Liver (tissue), 9 donors: ENCODE data around the gene LAMB2. TPM values are rescaled to one million over a fixed set of nuclear protein-coding genes. Genes with fewer than 3 reads are reported as not detected.

Source experiments
- DNase-seq: peaks from one replicate; pipeline ENCODE4 v3.0.0-alpha.2; 2017; ENCODE audit warnings: low spot score
- H3K27ac ChIP-seq, 2 donors: one replicate each; pipeline ENCODE4 v1.7.0; 2013; ENCODE audit warnings: inconsistent platforms in 2 of 2, low read length in 2 of 2, control low read depth in 1 of 2, low read depth in 1 of 2, mild to moderate bottlenecking in 1 of 2
- H3K27me3 ChIP-seq, 4 donors: one replicate each; pipeline versions ENCODE4 v1.6.1 to v1.7.0; 2013; ENCODE audit warnings: low read length in 3 of 4, inconsistent platforms in 1 of 4, mild to moderate bottlenecking in 1 of 4, moderate library complexity in 1 of 4; ENCODE audit not compliant: control insufficient read depth in 4 of 4, insufficient read depth in 4 of 4
- H3K36me3 ChIP-seq, 4 donors: one replicate each; pipeline versions ENCODE4 v1.6.1 to v1.7.0; 2013; ENCODE audit warnings: low read length in 3 of 4, mild to moderate bottlenecking in 3 of 4, low read depth in 1 of 4, moderate library complexity in 1 of 4; ENCODE audit not compliant: control insufficient read depth in 4 of 4, insufficient read depth in 3 of 4
- H3K4me1 ChIP-seq, 4 donors: one replicate each; pipeline versions ENCODE4 v1.6.1 to v1.7.0; 2013; ENCODE audit warnings: low read length in 3 of 4, mild to moderate bottlenecking in 3 of 4, moderate library complexity in 1 of 4; ENCODE audit not compliant: control insufficient read depth in 4 of 4, insufficient read depth in 4 of 4
- H3K4me3 ChIP-seq, 3 donors: one replicate each; pipeline versions ENCODE4 v1.6.1 to v1.7.0; 2013; ENCODE audit warnings: low read length in 3 of 3, control low read depth in 1 of 3, low read depth in 1 of 3, mild to moderate bottlenecking in 1 of 3
- H3K9ac ChIP-seq, 2 donors: one replicate each; pipeline ENCODE4 v1.7.0; 2013; ENCODE audit warnings: low read length in 2 of 2, mild to moderate bottlenecking in 2 of 2, moderate library complexity in 2 of 2, control low read depth in 1 of 2, low read depth in 1 of 2
- H3K9me3 ChIP-seq, 4 donors: one replicate each; pipeline versions ENCODE4 v1.6.1 to v1.7.0; 2013; ENCODE audit warnings: low read length in 3 of 4; ENCODE audit not compliant: control insufficient read depth in 4 of 4
- CTCF ChIP-seq: fragments of 150-350 bp; IDR thresholded peaks from 2 replicates; pipeline ENCODE4 v1.5.1; 2017; ENCODE audit warnings: improper control_type of control experiment, low read depth, low read length; ENCODE audit not compliant: missing input control
- EGR1 ChIP-seq, 2 donors: IDR thresholded peaks; 2 replicates each; pipeline ENCODE4 v1.6.1; 2016 to 2018; ENCODE audit warnings: antibody characterized with exemption in 2 of 2, low read depth in 2 of 2
- FOXA1 ChIP-seq: IDR thresholded peaks from 2 replicates; pipeline ENCODE4 v1.6.1; 2016; ENCODE audit warnings: antibody characterized with exemption
- FOXA2 ChIP-seq: IDR thresholded peaks from 2 replicates; pipeline ENCODE4 v1.6.1; 2016; ENCODE audit warnings: antibody characterized with exemption
- GABPA ChIP-seq, 2 donors: IDR thresholded peaks in 1 of 2; conservative IDR thresholded peaks in 1 of 2; 2 replicates each; pipeline ENCODE4 v1.6.1; 2016; ENCODE audit warnings: antibody characterized with exemption in 2 of 2, mild to moderate bottlenecking in 1 of 2, moderate library complexity in 1 of 2
- HNF4A ChIP-seq, 2 donors: conservative IDR thresholded peaks; 2 replicates each; pipeline ENCODE4 v1.6.1; 2016; ENCODE audit warnings: antibody characterized with exemption in 2 of 2, mild to moderate bottlenecking in 2 of 2
- HNF4G ChIP-seq: IDR thresholded peaks from 2 replicates; pipeline ENCODE4 v1.6.1; 2016; ENCODE audit warnings: antibody characterized with exemption
- JUND ChIP-seq, 2 donors: IDR thresholded peaks; 2 replicates each; pipeline ENCODE4 v1.6.1; 2016; ENCODE audit warnings: antibody characterized with exemption in 2 of 2
- NR2F2 ChIP-seq: IDR thresholded peaks from 2 replicates; pipeline ENCODE4 v1.6.1; 2016; ENCODE audit warnings: antibody characterized with exemption
- RAD21 ChIP-seq, 2 donors: IDR thresholded peaks; 2 replicates each; pipeline ENCODE4 v1.6.1; 2016; ENCODE audit warnings: antibody characterized with exemption in 2 of 2, mild to moderate bottlenecking in 2 of 2
- REST ChIP-seq: IDR thresholded peaks from 2 replicates; pipeline ENCODE4 v1.6.1; 2016; ENCODE audit warnings: antibody characterized with exemption, mild to moderate bottlenecking
- RXRA ChIP-seq, 2 donors: IDR thresholded peaks; 2 replicates each; pipeline ENCODE4 v1.6.1; 2017 to 2018; ENCODE audit warnings: antibody characterized with exemption in 2 of 2, mild to moderate bottlenecking in 1 of 2
- SP1 ChIP-seq: IDR thresholded peaks from 2 replicates; pipeline ENCODE4 v1.6.1; 2018; ENCODE audit warnings: antibody characterized with exemption, mild to moderate bottlenecking
- TAF1 ChIP-seq: conservative IDR thresholded peaks from 2 replicates; pipeline ENCODE4 v1.6.1; 2016; ENCODE audit warnings: antibody characterized with exemption, mild to moderate bottlenecking
- YY1 ChIP-seq: IDR thresholded peaks from 2 replicates; pipeline ENCODE4 v1.6.1; 2016; ENCODE audit warnings: antibody characterized with exemption, mild to moderate bottlenecking
- ZBTB33 ChIP-seq: IDR thresholded peaks from 2 replicates; pipeline ENCODE4 v1.6.1; 2016; ENCODE audit warnings: antibody characterized with exemption
- WGBS: extraction: QIAGEN DNeasy Blood & Tissue Kit; methylation state at CpG from one replicate; pipeline ENCODE4 v1.1.7; 2013; 5-methylcytosine and 5-hydroxymethylcytosine counted together
- polyA plus RNA-seq, 2 donors: library from polyadenylated mRNA; stranded (reverse) in 1 of 2; unstranded in 1 of 2; fragments of 200-250 nt in 1 of 2; fragments of >200 nt in 1 of 2; fragmentation: Nextera tagmentation in 1 of 2; extraction: Ambion mirVana in 1 of 2; gene quantifications; one replicate each; pipeline versions ENCODE4 v1.2.1 to v1.2.3, GENCODE V29; 2013 to 2015
- total RNA-seq, 2 donors: library from RNA; depleted of rRNA; stranded (reverse); fragments of >200 nt; gene quantifications; one replicate each; pipeline ENCODE4 v1.2.3, GENCODE V29; 2014
- TF ChIP-seq, protein P1 (sequence below): IDR thresholded peaks from 2 replicates; pipeline ENCODE4 v1.6.1; 2016; ENCODE audit warnings: antibody characterized with exemption
- donor health status: healthy.
- donor health status: healthy.
- donor health status: healthy.
- donor health status: healthy.
- donor health status: healthy.

The LAMB2 gene
- total and polyA plus RNA-seq, 4 donors = 87.6 to 172 (median 134) TPM

GRCh38 chr3:49100046-49100615 lies 32.7 kb downstream of the LAMB2 start:
- Histone ChIP-seq H3K36me3 (peaks cover 14 to 53% (median 34%) of the 10 kb centered on the region in 4 donors), H3K4me1 (peaks cover 0 to 18% (median 14%) of the 10 kb centered on the region in 4 donors), H3K9ac (no peak overlapping the region), H3K27ac (no peak overlapping the region), H3K27me3 (no peaks in the 10 kb centered on the region), H3K4me3 (no peak overlapping the region), H3K9me3 (no peaks in the 10 kb centered on the region)
- 95% methylated on average over 11 of the region's 11 CpGs for WGBS
- no peak for DNase-seq
- no peak for TF ChIP-seq SP1
- TF ChIP-seq, protein P1, sequence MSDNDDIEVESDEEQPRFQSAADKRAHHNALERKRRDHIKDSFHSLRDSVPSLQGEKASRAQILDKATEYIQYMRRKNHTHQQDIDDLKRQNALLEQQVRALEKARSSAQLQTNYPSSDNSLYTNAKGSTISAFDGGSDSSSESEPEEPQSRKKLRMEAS = no peak
- no peak for TF ChIP-seq CTCF
- no peak for TF ChIP-seq YY1
- no peak for TF ChIP-seq GABPA (IDR thresholded peaks at IDR 0.05 in 1 of 2, conservative IDR thresholded peaks at IDR 0.05 in 1 of 2)
- no peak for TF ChIP-seq ZBTB33
- no peak for TF ChIP-seq NR2F2
- no peak for TF ChIP-seq EGR1 (IDR thresholded peaks at IDR 0.05; ENCODE audit: low read depth in 2 of 2)
- no peak for TF ChIP-seq HNF4G
- TF ChIP-seq HNF4A (conservative IDR thresholded peaks at IDR 0.05) = no peak

DNA sequence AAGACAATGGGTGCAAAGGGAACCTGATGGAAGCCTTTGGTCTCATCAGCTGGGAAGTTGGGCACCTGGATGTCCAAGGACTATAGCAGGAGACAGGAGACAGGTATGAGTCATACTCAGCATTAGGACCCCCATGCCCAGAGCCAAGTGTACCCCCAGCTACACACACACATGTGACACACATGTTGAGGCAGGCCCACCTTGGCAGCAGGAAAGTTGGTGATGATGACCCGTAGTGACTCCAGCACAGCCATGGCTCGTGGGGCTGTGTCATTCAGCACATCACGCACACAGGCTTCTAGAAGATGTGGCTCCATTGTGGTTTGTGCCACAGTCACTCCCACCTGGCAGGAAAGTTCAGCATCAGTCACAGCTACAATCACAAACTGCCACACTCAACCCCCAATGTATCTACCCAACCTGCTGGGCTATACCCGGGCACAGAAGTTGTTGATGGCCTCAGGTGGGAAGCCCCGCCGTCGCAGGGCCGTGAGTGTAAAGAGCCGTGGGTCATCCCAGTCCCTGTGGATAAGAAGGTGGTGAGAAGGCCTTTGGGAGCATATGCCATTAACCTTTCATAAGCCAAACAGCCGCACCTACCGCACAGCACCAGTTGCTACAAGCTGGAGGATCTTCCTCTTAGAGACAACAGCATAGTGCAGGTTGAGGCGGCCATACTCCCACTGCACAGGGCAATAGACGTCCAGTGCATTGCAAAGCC lies 33.8 kb downstream of the LAMB2 start:
- Histone ChIP-seq H3K9me3 (no peaks in the 10 kb centered on the region), H3K4me3 (no peak overlapping the region), H3K4me1 (peaks cover 0 to 18% (median 16%) of the 10 kb centered on the region in 4 donors), H3K36me3 (peaks cover 14 to 53% (median 34%) of the 10 kb centered on the region in 4 donors), H3K27ac (no peak overlapping the region), H3K27me3 (no peaks in the 10 kb centered on the region), H3K9ac (no peak overlapping the region)
- WGBS = 96% methylated on average over 13 of the region's 13 CpGs
- DNase-seq = no peak
- no peak for TF ChIP-seq GABPA (IDR thresholded peaks at IDR 0.05 in 1 of 2, conservative IDR thresholded peaks at IDR 0.05 in 1 of 2)
- no peak for TF ChIP-seq RXRA (IDR thresholded peaks at IDR 0.05)
- no peak for TF ChIP-seq TAF1
- no peak for TF ChIP-seq NR2F2
- TF ChIP-seq FOXA2 = no peak
- no peak for TF ChIP-seq SP1
- TF ChIP-seq REST = no peak
- TF ChIP-seq ZBTB33 = no peak
- no peak for TF ChIP-seq RAD21 (IDR thresholded peaks at IDR 0.05)
- TF ChIP-seq CTCF = no peak
- TF ChIP-seq, protein P1 = no peak
- no peak for TF ChIP-seq HNF4A (conservative IDR thresholded peaks at IDR 0.05)
- no peak for TF ChIP-seq FOXA1
- TF ChIP-seq YY1 = no peak
- TF ChIP-seq EGR1 (IDR thresholded peaks at IDR 0.05; ENCODE audit: low read depth in 2 of 2) = no peak
- TF ChIP-seq HNF4G = no peak
- TF ChIP-seq JUND (IDR thresholded peaks at IDR 0.05) = no peak
